ENCODE measurements around the gene EID3. TPM values are rescaled to one million over a fixed set of nuclear protein-coding genes. Genes with fewer than 3 reads are reported as not detected.

Gene EID3
- total and polyA plus RNA-seq, 9 of the 15 experiments (the other 6 are each of a cell fraction or from before 2014, with no cell fraction given), result 0.07 to 3.5 (median 0.42) TPM

DNA sequence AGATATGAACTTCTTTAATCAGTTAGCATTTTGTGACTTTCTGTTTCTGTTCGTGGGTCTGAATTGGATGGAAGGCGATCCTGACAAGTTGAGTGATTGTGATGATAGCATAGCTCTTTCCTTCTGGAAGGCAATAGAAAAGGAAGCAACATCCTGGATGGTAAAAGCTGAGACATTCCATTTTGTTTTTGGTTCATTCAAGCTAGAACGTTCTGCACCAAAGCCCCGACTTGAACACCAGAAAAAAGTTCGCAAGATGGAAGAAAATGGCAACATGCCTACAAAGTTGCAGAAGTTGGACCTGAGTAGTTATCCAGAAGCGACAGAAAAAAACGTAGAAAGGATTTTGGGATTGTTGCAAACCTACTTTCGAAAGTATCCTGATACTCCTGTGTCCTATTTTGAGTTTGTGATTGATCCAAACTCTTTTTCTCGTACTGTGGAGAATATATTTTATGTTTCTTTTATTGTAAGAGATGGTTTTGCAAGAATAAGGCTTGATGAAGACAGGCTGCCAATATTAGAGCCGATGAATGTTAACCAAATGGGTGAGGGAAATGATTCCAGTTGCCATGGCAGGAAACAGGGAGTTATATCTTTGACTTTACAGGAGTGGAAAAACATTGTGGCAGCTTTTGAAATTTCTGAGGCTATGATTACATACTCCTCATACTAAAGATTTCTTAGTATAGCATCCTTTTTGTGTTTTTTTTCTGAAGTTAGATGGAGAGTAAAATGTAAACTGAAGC, 896 bp downstream of the EID3 start (continued):
- TF ChIP-seq, protein P1, sequence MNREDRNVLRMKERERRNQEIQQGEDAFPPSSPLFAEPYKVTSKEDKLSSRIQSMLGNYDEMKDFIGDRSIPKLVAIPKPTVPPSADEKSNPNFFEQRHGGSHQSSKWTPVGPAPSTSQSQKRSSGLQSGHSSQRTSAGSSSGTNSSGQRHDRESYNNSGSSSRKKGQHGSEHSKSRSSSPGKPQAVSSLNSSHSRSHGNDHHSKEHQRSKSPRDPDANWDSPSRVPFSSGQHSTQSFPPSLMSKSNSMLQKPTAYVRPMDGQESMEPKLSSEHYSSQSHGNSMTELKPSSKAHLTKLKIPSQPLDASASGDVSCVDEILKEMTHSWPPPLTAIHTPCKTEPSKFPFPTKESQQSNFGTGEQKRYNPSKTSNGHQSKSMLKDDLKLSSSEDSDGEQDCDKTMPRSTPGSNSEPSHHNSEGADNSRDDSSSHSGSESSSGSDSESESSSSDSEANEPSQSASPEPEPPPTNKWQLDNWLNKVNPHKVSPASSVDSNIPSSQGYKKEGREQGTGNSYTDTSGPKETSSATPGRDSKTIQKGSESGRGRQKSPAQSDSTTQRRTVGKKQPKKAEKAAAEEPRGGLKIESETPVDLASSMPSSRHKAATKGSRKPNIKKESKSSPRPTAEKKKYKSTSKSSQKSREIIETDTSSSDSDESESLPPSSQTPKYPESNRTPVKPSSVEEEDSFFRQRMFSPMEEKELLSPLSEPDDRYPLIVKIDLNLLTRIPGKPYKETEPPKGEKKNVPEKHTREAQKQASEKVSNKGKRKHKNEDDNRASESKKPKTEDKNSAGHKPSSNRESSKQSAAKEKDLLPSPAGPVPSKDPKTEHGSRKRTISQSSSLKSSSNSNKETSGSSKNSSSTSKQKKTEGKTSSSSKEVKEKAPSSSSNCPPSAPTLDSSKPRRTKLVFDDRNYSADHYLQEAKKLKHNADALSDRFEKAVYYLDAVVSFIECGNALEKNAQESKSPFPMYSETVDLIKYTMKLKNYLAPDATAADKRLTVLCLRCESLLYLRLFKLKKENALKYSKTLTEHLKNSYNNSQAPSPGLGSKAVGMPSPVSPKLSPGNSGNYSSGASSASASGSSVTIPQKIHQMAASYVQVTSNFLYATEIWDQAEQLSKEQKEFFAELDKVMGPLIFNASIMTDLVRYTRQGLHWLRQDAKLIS (CRISPR knock-in tag; IDR thresholded peaks at IDR 0.05), result no peak

DNA sequence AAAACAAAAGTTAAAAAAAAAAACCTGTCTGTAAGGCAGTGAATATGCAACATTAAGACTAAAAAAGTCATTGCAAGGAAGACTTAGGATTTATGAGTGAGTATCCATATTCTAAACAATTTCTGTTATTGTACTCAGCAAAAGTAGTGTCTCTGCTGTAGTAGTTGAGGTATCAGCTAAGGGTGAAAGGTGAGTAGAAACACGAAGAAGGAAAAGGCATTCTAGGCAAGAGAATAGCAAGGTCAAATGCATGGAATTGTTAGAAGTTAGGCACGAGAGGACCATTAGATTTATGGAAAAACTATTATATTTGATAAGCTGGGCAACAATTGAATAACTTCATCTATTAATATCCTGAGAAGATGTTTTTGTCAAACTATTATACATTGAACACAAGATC, 1.8 kb downstream of the EID3 start:
- DNase-seq (ENCODE audit: extremely low read depth in 1 of 4, low spot score in 3 of 4) (no peak), FAIRE-seq (no peak), ATAC-seq (no peak)
- no peak overlapping the region for H3K4me3 ChIP-seq
- POLR2A ChIA-PET, result interaction anchor here (0.7 to 1.9 kb wide), 4 partner anchors 10 to 30 kb away, joined by 3 to 9 read pairs (median 4); no protein-coding TSS in a partner anchor
- no TSS peak for BruUV-seq (replicated peaks)
- intact Hi-C loops (cut with micrococcal nuclease), result no loop called here
- peaks cover 82% of the 10 kb centered on the region for H3K36me3 ChIP-seq (ENCODE audit: control insufficient read depth, insufficient read depth, low read length)
- H3K4me1 ChIP-seq (replicated peaks in 1 of 2; ENCODE audit: control insufficient read depth in 2 of 2, insufficient read depth in 2 of 2, low read length in 2 of 2), result peaks cover 0 to 7% of the 10 kb centered on the region in 2 experiments; a peak in 2 of 5 replicates
- H3K27me3 ChIP-seq (ENCODE audit: control insufficient read depth in 2 of 2, insufficient read depth in 2 of 2, low read length in 2 of 2), result no peaks in the 10 kb centered on the region
- H3K27ac ChIP-seq (ENCODE audit: extremely low read depth, low read depth, low read length), result no peak overlapping the region
- no peaks in the 10 kb centered on the region for H3K9me1 ChIP-seq (ENCODE audit: control insufficient read depth, insufficient read depth, low read length)
- in situ Hi-C loops (cut with MboI), result no loop called here
- WGBS (ENCODE audit: insufficient coverage, low coverage, missing lambda C conversion rate), result 51% methylated on average over 2 of the region's 2 CpGs
- H3K9me3 ChIP-seq (replicated peaks; ENCODE audit: control insufficient read depth, insufficient read depth, low read depth, low read length), result no peaks in the 10 kb centered on the region
- peaks cover 93% of the 10 kb centered on the region for H3K79me2 ChIP-seq (ENCODE audit: control insufficient read depth, insufficient read depth, low read length)
- H4K20me1 ChIP-seq (replicated peaks; ENCODE audit: control insufficient read depth, insufficient read depth, low read length), result peaks cover 15% of the 10 kb centered on the region
- CTCF ChIA-PET (ENCODE audit: low intra/inter-chr PET ratio), result no interaction called here
- H2AFZ ChIP-seq (ENCODE audit: low read depth, low read length), result no peak overlapping the region
- no peak overlapping the region for H3K4me2 ChIP-seq (ENCODE audit: insufficient read depth, low read length)
- no peak overlapping the region for H3K9ac ChIP-seq (ENCODE audit: insufficient read depth in 1 of 2, low read depth in 2 of 2, low read length in 2 of 2)
- TF ChIP-seq, protein P2, sequence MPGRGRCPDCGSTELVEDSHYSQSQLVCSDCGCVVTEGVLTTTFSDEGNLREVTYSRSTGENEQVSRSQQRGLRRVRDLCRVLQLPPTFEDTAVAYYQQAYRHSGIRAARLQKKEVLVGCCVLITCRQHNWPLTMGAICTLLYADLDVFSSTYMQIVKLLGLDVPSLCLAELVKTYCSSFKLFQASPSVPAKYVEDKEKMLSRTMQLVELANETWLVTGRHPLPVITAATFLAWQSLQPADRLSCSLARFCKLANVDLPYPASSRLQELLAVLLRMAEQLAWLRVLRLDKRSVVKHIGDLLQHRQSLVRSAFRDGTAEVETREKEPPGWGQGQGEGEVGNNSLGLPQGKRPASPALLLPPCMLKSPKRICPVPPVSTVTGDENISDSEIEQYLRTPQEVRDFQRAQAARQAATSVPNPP (IDR thresholded peaks at IDR 0.05; ENCODE audit: borderline replicate concordance, insufficient read depth, insufficient read length), result no peak
- TF ChIP-seq GATA2 (CRISPR knock-in tag; IDR thresholded peaks at IDR 0.05), result no peak
- no peak for TF ChIP-seq ARHGAP35 (IDR thresholded peaks at IDR 0.05; ENCODE audit: partially characterized antibody)
- TF ChIP-seq ETS2 (tag; IDR thresholded peaks at IDR 0.05; ENCODE audit: borderline replicate concordance, poor library complexity, severe bottlenecking), result no peak
- no peak for TF ChIP-seq POU5F1 (IDR thresholded peaks at IDR 0.05; ENCODE audit: borderline replicate concordance, low read depth, low read length, partially characterized antibody)
- no peak for TF ChIP-seq RBM39 (optimal IDR thresholded peaks at IDR 0.05; ENCODE audit: low read depth, low read length)
- no peak for TF ChIP-seq GABPB2 (CRISPR knock-in tag; conservative IDR thresholded peaks at IDR 0.05)
- no peak for TF ChIP-seq ZC3H8 (IDR thresholded peaks at IDR 0.05)
- TF ChIP-seq ZNF507 (tag; conservative IDR thresholded peaks at IDR 0.05), result no peak
- no peak for TF ChIP-seq SRF (CRISPR knock-in tag; IDR thresholded peaks at IDR 0.05)
- no peak for TF ChIP-seq ARNT (IDR thresholded peaks at IDR 0.05)
- TF ChIP-seq HNRNPL (IDR thresholded peaks at IDR 0.05; ENCODE audit: low read depth, low read length), result no peak
- no peak for TF ChIP-seq PML (IDR thresholded peaks at IDR 0.05; ENCODE audit: low read length)
- no peak for TF ChIP-seq ZNF583 (CRISPR knock-in tag; IDR thresholded peaks at IDR 0.05)
- no peak for TF ChIP-seq CREBBP (IDR thresholded peaks at IDR 0.05; ENCODE audit: low read depth, low read length)
- TF ChIP-seq SIRT6 (IDR thresholded peaks at IDR 0.05; ENCODE audit: low read depth, low read length), result no peak
